Upper lobe of left lung (tissue), 4 donors: ENCODE results near the gene SDK2.
"Not testable (repeated sequence)": the region's sequence is repeated elsewhere in the genome, so short reads cannot be mapped to it uniquely, and the experiment has no call there.

Source experiments
- EP300 ChIP-seq, 4 donors: sonication (generic); formaldehyde crosslinking; IDR thresholded peaks; one replicate each; pipeline ENCODE4 v1.5.1; 2017; ENCODE audit warnings: antibody characterized with exemption in 4 of 4, control low read depth in 2 of 4
- POLR2A ChIP-seq, 4 donors: fragments of 450-650 bp; IDR thresholded peaks; one replicate each; pipeline ENCODE4 v1.5.1; 2016 to 2017; ENCODE audit warnings: antibody characterized with exemption in 4 of 4, mild to moderate bottlenecking in 2 of 4
- POLR2AphosphoS5 ChIP-seq, 2 donors: sonication (generic); formaldehyde crosslinking; IDR thresholded peaks; one replicate each; pipeline ENCODE4 v1.5.1; 2017; ENCODE audit warnings: antibody characterized with exemption in 2 of 2
- TF ChIP-seq, protein P1 (sequence below), 6 experiments: fragments of 450-650 bp in 4 of 6; fragments of 200-600 bp in 2 of 6; sonication (generic) in 2 of 6; IDR thresholded peaks; one replicate each; pipeline ENCODE4 v1.5.1; 2016 to 2019; ENCODE audit warnings: antibody characterized with exemption in 6 of 6

DNA sequence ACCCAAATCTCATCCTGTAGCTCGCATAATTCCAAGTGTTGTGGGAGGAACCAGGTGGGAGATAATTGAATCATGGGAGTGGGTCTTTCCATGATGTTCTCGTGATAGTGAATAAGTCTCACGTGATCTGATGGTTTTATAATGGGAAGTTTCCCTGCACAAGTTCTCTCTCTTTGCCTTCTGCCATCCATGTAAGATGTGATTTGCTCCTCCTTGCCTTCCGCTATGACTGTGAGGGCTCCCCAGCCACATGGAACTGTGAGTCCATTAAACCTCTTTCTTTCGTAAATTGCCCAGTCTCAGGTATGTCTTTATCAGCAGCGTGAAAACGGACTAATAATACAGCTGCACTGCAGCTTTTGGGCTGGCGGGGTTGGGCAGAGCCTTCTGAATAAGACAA lies 171.5 kb downstream of the SDK2 start:
- TF ChIP-seq, protein P1, sequence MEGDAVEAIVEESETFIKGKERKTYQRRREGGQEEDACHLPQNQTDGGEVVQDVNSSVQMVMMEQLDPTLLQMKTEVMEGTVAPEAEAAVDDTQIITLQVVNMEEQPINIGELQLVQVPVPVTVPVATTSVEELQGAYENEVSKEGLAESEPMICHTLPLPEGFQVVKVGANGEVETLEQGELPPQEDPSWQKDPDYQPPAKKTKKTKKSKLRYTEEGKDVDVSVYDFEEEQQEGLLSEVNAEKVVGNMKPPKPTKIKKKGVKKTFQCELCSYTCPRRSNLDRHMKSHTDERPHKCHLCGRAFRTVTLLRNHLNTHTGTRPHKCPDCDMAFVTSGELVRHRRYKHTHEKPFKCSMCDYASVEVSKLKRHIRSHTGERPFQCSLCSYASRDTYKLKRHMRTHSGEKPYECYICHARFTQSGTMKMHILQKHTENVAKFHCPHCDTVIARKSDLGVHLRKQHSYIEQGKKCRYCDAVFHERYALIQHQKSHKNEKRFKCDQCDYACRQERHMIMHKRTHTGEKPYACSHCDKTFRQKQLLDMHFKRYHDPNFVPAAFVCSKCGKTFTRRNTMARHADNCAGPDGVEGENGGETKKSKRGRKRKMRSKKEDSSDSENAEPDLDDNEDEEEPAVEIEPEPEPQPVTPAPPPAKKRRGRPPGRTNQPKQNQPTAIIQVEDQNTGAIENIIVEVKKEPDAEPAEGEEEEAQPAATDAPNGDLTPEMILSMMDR (IDR thresholded peaks at IDR 0.05): not testable (repeated sequence)
- not testable (repeated sequence) for TF ChIP-seq POLR2A, POLR2AphosphoS5, EP300 (IDR thresholded peaks at IDR 0.05)
